ENCODE data around the gene KCNH6.

The KCNH6 gene

GRCh38 chr17:63512896-63513644 is 10.1 kb upstream of the KCNH6 start:
- no peak for DNase-seq (ENCODE audit: low spot score)

GRCh38 chr17:63514477-63514876 is 8.7 kb upstream of the KCNH6 start:
- no peak for DNase-seq (ENCODE audit: low spot score)

GRCh38 chr17:63514974-63515373 is 8.2 kb upstream of the KCNH6 start:
- no peak for DNase-seq (ENCODE audit: low spot score)

- DNase-seq (ENCODE audit: low spot score), result no peak
These were observed 7.7 kb upstream of the KCNH6 start for GRCh38 chr17:63515426-63515825.

- DNase-seq (ENCODE audit: low spot score), result no peak
These were observed 6.0 kb upstream of the KCNH6 start for GRCh38 chr17:63516910-63517824.

GRCh38 chr17:63517825-63518534 is 5.2 kb upstream of the KCNH6 start:
- no peak for DNase-seq (ENCODE audit: low spot score)

GRCh38 chr17:63519116-63519881 is 3.9 kb upstream of the KCNH6 start:
- no peak for DNase-seq (ENCODE audit: low spot score)

- no peak for DNase-seq (ENCODE audit: low spot score)
These were observed 2.9 kb upstream of the KCNH6 start for GRCh38 chr17:63519972-63520882.

GRCh38 chr17:63524051-63524450 is 893 bp downstream of the KCNH6 start:
- no peak for DNase-seq (ENCODE audit: low spot score)

GRCh38 chr17:63525190-63525946 is 2.2 kb downstream of the KCNH6 start:
- DNase-seq (ENCODE audit: low spot score), result no peak

GRCh38 chr17:63526861-63527260 is 3.7 kb downstream of the KCNH6 start:
- DNase-seq (ENCODE audit: low spot score), result no peak

- no peak for DNase-seq (ENCODE audit: low spot score)
These were observed 5.0 kb downstream of the KCNH6 start for GRCh38 chr17:63528183-63528582.

GRCh38 chr17:63529711-63530556 is 6.8 kb downstream of the KCNH6 start:
- DNase-seq (ENCODE audit: low spot score), result no peak

GRCh38 chr17:63530557-63531021 is 7.4 kb downstream of the KCNH6 start:
- no peak for DNase-seq (ENCODE audit: low spot score)

GRCh38 chr17:63531022-63531965 is 8.1 kb downstream of the KCNH6 start:
- no peak for DNase-seq (ENCODE audit: low spot score)

- no peak for DNase-seq (ENCODE audit: low spot score)
These were observed 10.4 kb downstream of the KCNH6 start for GRCh38 chr17:63533433-63534077.

GRCh38 chr17:63534078-63534570 is 11.0 kb downstream of the KCNH6 start:
- no peak for DNase-seq (ENCODE audit: low spot score)

Data from pons (tissue), 1 donor.